Stimulated activated CD4-positive, alpha-beta T cell treated with anti-CD3 and anti-CD28 coated beads, Interleukin-15, amount 100 ng/mL, for 24 hours (primary cell): ENCODE data around the gene FHAD1.

ENCODE experiments used
- DNase-seq: peaks from one replicate; pipeline ENCODE4 v3.0.0-alpha.2; 2020

FHAD1 gene

DNA sequence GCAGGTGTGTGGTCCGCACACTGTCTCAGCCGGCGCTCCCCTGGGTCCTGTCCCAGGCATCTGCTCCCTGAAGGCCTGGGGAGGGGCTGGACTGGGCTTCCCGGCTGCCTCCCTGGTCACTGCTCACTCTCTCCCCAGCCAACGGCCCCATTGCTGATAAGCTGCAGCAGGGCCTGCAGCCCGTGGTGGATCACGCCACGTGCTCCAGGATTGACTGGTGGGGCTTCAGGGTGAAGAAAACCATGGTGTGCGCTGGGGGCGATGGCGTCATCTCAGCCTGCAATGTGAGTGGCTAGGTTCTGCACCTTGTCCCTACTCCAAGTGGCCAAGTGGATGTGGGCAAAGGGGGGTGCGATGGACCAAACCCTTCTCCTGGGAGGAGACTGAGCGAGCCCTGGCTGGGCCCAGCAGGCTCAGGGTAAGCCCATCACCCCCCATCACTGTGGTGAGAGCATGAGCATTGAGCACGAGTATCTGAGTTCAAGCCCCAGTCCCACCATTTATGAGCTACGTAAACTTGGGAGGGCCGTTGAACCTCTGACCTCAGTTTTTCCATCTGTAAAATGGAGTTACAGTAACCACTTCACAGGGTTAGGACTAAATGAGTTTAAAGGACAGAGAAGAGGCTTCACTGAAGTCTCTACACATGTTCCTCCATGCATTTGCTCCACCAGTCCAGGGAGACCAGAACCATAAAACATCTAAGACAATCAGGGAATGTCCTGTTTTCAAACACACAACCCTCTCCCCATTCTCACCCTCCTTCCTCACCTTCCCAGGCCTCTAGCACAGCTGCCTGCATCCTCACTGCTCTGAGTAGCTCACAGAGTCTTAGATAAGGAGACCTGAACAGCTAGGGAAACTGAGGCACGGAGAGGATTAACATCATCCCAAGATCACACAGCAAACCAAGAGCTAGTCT, 197.7 kb downstream of the FHAD1 start:
- no peak for DNase-seq

DNA sequence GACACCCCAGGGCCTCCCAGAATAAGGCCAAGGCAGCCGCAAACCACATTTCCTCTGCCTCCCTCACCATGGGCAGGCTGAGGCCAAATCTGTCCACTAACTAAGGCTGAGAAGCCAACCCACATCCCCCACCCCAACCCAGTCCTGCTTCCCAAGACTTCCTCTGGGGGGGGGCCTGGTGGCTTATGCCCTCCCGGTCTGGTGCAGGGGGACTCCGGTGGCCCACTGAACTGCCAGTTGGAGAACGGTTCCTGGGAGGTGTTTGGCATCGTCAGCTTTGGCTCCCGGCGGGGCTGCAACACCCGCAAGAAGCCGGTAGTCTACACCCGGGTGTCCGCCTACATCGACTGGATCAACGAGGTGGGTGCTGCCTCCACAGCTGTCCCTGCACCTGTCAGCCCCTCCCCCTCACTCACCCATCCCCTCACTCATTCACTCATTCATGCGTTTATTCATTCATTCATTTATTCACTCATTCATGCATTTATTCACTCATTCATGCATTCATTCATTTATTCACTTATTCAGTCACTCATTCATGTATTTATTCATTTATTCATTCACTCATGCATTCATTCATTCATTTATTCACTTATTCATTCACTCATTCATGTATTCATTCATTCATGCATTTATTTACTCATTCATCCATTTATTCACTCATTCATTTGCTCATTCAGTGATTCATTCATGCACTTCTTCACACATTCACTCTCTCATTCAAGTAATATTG, 198.5 kb downstream of the FHAD1 start:
- no peak for DNase-seq

DNA sequence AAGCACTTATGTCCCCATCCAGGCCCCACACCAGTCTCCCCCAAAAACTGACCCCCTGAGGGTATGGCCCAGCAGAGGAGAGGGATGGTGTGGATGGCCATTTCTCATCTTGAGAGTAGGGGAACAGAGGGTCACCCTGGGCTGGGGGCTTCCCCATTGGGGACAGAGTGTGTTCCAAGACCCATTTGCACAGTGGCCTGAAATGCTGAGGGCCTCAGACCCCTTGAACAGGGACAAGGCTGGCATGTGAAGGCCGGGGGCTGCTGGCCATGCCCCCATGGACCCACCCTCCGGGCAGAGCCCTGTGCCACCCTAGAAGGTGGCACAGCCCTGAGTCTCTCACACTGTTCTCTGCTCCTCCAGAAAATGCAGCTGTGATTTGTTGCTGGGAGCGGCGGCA, 199.2 kb downstream of the FHAD1 start:
- DNase-seq: no peak
